T47D (cell line): Measurements from ENCODE around the gene LCNL1.
A peak's percentile ranks its signal among the peaks of the same experiment; 100 is the strongest.
"Not testable (repeated sequence)": the region's sequence is repeated elsewhere in the genome, so short reads cannot be mapped to it uniquely, and the experiment has no call there.

Source experiments
- DNase-seq, 2 experiments: peaks; one replicate each; pipeline versions ENCODE4 v3.0.0 to v3.0.0-alpha.2; 2011 to 2012; ENCODE audit warnings: low read depth in 1 of 2, low spot score in 1 of 2
- JUND ChIP-seq: IDR thresholded peaks from 2 replicates; pipeline ENCODE4 v1.6.1; 2012; ENCODE audit warnings: low read depth
- in situ Hi-C: cut with HindIII; loops from 2 replicates; pipeline ENCODE4 v1.10.0; 2016; ENCODE audit warnings: low sequenced_read_pairs, low pct_unique_long_range_greater_than_20kb

LCNL1 gene

GRCh38 chr9:136997371-136997770 lies 14.6 kb downstream of the LCNL1 start:
- peak in 1 of 2 experiments; percentile 41 for DNase-seq
- no peak for TF ChIP-seq JUND
- in situ Hi-C loops, result no loop called here

GRCh38 chr9:136997830-136998234 lies 15.0 kb downstream of the LCNL1 start:
- no peak for DNase-seq
- in situ Hi-C loops, result no loop called here
- no peak for TF ChIP-seq JUND

GRCh38 chr9:137000177-137000930 lies 17.6 kb downstream of the LCNL1 start:
- no peak for TF ChIP-seq JUND
- in situ Hi-C loops, result no loop called here
- DNase-seq, result no peak

GRCh38 chr9:137001857-137002645 lies 19.3 kb downstream of the LCNL1 start:
- DNase-seq, result no peak
- in situ Hi-C loops, result no loop called here
- no peak for TF ChIP-seq JUND

- no peak for TF ChIP-seq JUND
- no peak for DNase-seq
- in situ Hi-C loops, result no loop called here
Observed at GRCh38 chr9:137002646-137003041, 19.9 kb downstream of the LCNL1 start.

GRCh38 chr9:137004285-137004684 lies 21.5 kb downstream of the LCNL1 start:
- in situ Hi-C loops, result not testable (repeated sequence)

GRCh38 chr9:137006116-137007003 lies 23.6 kb downstream of the LCNL1 start:
- DNase-seq, result no peak
- in situ Hi-C loops, result no loop called here
- no peak for TF ChIP-seq JUND

More at GRCh38 chr9:137004285-137004684, 21.5 kb downstream of the LCNL1 start:
- peak in 1 of 2 experiments; percentile 51 for DNase-seq

- DNase-seq, result no peak
- in situ Hi-C loops, result no loop called here
- no peak for TF ChIP-seq JUND
Observed at GRCh38 chr9:137007108-137007815, 24.5 kb downstream of the LCNL1 start.

- DNase-seq, result no peak
- in situ Hi-C loops, result no loop called here
- TF ChIP-seq JUND, result no peak
Observed at GRCh38 chr9:137007816-137008270, 25.1 kb downstream of the LCNL1 start.

GRCh38 chr9:137008312-137008711 lies 25.5 kb downstream of the LCNL1 start:
- DNase-seq, result no peak
- in situ Hi-C loops, result no loop called here
- TF ChIP-seq JUND, result no peak

- no peak for DNase-seq
- TF ChIP-seq JUND, result no peak
- in situ Hi-C loops, result no loop called here
Observed at GRCh38 chr9:137009217-137009616, 26.4 kb downstream of the LCNL1 start.
